Umbilical cord (tissue), 2 donors: ENCODE data around the gene CHMP3. TPM values are rescaled to one million over a fixed set of nuclear protein-coding genes. Genes with fewer than 3 reads are reported as not detected.
A peak's percentile ranks its signal among the peaks of the same experiment; 100 is the strongest.
"Not testable (repeated sequence)": the region's sequence is repeated elsewhere in the genome, so short reads cannot be mapped to it uniquely, and the experiment has no call there.

Source experiments
- DNase-seq: peaks from one replicate; pipeline ENCODE4 v3.0.0-alpha.2; 2015; ENCODE audit warnings: low spot score
- total RNA-seq: library from RNA; depleted of rRNA; stranded (reverse); fragments of >200 nt; gene quantifications from one replicate; pipeline ENCODE4 v1.2.3, GENCODE V29; 2014; ENCODE audit warnings: low replicate concordance; ENCODE audit not compliant: insufficient read depth

Gene CHMP3
- total RNA-seq, 1 donor from 2014 or later: 121 TPM

DNA sequence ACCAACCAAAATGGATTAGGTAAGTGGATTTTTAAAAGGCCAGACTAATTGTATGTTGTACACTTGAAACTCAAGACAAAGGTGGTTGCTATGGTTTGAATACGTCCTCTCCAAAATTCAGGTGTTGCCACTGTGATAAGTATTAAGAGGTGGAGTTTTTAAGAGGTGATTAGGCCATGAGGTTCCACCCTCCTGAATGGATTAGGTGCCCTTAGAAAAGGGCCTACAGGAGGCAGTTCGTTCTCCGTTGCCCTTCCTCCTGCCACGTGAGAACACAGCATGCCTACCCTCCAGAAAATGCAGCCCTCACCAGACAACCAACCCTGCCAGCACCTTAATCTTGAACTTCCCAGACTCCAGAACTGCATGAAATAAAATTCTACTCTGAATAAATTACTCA lies 51.2 kb downstream of the CHMP3 start:
- DNase-seq: no peak

DNA sequence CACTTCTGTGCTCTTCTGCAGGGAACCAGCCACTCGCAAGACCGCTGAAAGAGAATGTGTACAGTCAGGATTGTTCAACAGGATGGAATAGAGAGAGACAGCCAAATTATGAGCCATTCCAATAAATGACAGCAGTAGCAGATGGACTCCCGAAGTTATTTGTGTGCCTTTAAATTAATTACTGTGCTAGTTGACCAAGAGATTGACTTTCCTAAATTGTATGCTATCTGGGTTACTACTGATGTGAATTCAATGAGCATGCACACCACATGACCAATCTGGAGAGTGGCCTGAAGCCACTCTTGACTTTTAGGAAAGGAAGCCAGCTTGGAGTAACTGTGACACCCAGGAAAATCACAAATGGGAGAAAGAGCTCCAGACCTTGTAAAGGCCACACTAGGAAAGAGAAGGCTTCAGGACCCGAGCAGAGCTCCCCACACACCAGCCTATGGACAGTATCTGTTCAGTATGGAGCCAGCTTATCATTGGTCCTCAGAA lies 52.8 kb downstream of the CHMP3 start:
- DNase-seq: no peak

DNA sequence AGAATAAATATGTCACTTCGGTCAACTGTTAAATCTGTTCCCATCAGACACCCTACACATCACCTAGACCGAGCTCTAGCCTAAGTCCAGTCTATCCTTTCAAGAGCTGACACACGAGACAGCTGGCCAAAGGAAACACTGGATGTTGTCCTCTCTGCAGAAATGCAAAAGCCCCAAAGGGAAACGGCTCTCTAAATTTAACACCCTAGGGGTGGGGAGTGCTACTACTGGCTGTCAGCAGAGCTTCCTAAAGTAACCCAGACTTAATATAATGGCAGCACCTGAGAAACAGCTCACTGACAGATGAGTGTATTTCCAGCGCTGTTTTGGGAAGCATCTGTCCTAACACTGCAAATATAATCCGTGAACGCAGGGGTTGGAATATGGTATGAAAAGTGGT lies 55.6 kb downstream of the CHMP3 start:
- DNase-seq: no peak

DNA sequence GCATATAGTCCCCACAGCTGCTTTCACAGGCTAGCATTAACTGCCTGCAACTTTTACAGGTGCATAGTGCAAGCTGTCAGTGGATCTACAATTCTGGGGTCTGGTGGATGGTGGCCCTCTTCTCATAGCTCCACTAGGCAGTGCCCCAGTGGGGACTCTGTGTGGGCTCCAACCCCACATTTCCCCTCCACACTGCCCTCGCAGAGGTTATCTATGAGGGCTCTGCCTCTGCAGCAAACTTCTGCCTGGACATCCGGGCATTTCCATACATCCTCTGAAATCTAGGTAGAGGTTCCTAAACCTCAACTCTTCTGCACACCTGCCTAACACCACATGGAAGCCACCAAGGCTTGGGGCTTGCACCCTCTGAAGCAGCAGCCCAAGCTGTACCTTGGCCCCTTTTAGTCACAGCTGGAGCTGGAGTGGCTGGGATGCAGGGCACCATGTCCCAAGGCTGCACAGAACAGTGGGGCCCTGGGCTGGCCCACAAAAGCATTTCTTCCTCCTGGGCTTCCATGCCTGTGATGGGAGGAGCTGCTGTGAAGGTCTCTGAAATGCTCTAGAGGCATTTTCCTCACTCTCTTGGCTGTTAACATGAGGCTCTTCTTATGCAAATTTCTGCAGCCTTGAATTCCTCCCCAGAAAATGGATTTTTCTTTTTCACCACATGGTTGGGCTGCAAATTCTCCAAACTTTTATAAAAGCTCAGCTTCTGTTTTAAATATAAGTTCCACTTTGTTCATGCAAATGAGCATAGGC lies 62.7 kb downstream of the CHMP3 start:
- DNase-seq: no peak

DNA sequence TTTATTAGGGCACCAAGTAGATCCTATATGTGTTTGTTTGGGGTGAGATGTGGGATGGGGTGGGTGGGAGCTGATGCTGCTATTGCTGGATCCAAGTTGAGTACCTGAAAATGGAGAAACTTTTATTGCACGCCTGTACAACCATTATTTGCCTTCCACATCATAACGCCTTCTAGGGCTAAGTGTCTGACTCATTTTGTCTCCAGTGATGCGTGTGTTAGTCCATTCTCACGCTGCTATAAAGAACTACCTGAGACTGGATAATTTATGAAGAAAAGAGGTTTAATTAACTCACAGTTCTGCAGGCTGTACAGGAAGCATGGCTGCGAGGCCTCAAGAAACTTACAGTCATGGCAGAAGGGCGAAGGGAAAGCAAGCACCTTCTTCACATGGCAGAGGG lies 63.9 kb downstream of the CHMP3 start:
- DNase-seq: no peak

DNA sequence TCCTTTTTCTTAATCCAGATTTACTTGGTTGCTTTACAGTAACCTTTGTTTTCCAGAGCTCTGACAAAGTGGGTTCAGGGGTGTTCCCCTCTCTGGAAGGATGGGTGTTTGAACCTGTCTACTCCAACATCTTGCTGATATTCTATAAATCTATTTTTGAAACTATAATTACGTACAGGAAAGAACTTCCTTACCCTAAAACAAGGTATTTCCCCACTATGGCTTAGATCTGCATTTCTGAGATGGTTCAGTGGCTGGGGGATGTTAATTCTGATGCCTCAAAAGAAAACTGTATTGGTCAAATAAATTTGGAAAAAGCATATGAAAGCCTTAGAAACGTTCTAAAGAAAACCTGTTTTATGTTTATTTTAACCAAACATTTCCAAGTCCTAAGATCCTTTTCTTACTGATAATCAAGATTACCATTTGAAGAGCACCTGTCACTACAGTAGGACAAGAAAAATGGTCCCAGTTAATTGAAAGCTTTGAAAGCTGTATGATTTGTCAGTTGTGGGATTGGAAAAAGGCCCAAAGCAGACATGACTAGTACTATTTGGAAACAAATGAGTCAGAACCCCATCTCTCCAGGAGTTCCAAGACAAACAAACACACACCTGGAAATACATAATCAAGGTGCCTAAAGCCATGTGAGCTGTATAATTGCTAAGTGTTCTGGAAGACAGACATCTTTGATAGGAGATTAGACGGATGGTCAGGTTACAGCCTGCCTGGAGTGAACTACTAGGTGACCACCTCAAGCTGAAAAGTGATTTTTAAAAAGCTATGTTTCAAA lies 64.6 kb downstream of the CHMP3 start:
- no peak for DNase-seq

DNA sequence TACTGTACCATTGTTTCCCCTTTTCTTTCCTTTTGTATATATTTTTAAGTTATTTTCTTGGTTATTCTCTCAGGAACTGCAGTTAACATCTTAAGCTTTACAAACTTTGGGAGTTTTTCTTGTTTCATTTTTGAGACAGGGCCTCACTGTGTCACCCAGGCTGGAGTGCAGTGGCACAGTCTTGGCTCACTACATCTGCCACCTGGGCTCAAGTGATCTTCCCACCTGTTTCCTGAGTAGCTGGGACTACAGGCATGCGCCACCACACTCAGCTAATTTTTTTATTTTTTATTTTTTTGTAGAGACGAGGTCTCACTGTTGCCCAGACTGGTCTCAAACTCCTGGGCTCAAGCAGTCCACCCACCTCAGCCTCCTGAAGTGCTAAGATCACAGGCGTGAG lies 66.9 kb downstream of the CHMP3 start:
- not testable (repeated sequence) for DNase-seq

DNA sequence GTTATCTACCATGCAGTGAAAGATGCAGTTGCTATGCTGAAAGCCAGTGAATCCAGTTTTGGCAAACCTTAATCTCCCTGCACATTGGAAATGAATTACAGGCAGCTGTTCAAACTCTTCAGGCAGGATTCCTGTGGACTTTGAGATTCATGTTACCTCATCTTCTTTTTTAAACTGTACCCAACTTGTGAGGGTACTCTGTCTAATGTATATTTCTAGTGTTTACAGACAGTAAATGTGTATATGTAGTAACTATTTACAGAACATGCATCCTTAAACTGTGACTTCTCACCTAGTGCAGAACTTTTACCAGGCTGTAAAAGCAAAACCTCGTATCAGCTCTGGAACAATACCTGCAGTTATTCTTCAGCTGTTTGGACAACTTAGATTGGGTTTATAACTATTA lies 71.2 kb downstream of the CHMP3 start:
- peak; percentile 34 for DNase-seq

DNA sequence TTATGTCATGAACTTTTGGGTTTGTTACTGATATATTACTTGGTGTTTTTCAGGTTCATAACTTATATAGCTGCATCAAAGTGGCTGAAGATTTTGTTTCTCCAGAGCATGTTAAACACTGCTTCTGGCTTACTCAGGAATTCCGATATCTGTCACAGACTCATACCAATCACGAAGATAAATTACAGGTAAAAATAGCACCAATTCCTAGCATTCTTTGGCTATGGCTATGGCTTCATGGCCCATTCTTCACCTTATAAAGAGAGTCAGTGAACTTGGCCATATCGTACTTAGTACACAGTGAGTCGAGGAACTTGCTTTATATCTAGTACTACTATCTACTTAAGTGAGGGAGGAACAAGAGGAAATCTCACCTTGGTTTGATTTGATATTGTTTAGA lies 72.2 kb downstream of the CHMP3 start:
- no peak for DNase-seq

DNA sequence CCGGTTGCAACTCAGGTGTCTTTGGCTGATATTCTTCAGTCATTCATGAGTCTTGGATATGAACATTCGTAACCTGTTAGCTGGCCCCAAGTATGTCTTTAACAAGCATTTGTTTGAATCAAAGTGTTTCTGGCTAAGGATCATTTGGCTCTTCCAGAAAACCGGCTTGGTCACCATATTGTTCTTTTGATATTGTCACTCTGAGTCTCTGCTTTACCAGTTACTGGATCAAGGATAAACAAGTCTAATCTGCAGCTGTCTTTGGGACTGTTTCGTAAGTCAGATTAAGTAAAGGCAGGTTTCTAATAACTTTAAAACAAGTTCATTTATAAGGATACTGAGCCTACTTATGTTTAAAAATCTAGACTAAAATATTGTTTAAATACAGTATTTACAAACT lies 73.0 kb downstream of the CHMP3 start:
- no peak for DNase-seq

DNA sequence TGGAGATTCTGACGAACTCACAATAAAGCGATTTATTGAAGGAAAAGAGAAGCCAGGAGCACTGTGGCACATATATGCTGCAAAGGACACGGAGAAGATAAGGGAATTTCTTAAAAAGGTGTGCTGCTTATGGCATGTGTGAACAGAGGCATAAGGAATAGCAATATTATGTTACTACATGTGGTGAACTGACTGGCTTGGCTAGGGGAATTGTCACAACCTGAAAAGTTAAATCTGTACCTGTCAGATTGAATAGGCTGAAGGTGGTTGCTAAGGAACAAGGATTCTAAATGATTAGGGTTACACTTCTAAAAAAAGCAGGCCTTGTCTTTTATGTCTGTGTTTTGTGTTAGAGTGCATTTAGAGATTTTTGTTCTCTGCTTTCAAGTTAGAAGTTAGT lies 73.7 kb downstream of the CHMP3 start:
- DNase-seq: no peak

DNA sequence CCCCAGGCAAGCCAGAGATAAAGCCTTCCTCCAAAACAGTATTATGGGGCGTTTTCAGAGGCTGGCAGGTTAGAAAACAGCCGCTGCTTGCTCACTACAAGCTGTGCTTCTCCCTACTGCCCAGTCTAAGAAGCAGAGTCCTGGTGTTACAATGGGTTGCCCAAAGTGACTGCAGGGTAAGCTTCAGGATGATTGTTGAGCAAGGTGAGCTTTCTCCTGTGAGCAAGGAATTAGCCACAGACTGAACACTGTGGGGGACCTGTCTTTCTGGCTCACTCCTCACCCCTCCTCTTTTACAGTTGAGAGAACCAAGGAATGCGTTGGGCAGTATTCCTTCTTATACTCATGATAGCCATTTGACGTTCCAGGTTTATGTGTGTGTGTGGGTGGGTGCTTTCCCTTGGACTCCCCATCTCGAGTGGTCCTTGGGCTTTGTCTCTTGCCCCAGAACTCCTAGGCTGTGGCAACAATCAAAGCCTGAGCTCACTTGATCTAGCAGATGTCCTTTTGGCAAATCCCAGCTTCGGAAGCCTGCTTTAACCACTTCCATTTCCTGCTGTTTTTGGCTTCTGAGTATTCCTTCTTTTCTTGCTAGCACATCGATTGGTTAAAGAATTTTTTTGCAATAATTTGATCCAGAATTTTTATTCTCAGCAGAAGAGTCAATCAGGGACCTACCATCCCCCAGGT lies 74.5 kb downstream of the CHMP3 start:
- no peak for DNase-seq

DNA sequence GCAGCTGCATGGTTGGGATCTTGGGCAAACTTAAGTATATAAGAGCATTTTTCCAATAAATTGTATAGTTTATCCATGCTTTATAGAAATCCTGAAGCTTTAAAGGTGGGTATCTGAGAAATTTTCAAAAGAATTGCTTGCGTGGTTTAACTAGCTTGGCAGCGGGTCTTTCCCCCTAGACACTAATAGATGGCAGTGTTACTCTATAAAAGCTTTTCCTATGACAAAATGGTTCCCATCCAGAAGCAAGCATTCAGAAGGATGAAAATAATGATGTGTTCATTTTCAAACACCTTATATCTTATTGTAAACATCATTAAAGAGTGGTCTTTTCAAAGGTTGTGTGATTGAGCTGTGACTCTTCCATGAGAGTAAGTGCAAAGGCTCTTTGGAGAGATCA lies 76.2 kb downstream of the CHMP3 start:
- no peak for DNase-seq

DNA sequence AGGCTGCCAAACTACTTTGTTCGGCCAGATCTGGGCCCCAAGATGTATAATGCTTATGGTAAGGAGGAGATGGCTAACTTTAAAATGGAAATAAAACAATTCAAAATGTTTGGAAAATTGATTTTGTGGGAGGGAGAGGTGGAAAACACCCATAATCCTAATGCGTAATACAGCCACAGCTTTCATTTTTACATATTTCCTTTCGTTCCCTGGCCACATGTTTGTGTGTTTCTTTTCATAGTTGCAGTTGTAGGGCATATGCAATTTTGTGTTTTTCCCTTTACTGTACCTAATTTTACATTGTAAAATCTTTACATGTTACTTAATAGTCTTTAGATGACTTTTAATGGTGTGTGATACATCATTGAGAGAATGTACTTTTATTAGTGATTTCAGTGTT lies 77.4 kb downstream of the CHMP3 start:
- no peak for DNase-seq

DNA sequence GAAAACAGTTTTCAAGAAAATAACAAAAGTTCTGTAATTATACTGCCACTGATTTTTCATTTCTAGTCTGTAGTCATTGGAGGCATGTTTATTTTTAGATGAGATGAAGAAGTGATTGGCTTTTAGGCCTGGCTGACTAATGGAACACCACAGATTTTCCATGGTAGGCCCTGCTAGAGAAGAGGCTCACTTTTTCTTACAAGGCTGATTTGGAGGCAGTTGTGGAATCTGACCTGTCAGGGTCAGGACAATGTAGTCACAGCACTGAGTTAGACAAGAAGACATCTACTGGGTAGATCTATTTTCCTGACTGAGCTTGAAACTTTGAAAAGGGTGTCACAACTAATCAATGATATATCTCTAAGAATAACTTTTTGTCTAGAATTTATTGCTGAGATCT lies 78.1 kb downstream of the CHMP3 start:
- no peak for DNase-seq

DNA sequence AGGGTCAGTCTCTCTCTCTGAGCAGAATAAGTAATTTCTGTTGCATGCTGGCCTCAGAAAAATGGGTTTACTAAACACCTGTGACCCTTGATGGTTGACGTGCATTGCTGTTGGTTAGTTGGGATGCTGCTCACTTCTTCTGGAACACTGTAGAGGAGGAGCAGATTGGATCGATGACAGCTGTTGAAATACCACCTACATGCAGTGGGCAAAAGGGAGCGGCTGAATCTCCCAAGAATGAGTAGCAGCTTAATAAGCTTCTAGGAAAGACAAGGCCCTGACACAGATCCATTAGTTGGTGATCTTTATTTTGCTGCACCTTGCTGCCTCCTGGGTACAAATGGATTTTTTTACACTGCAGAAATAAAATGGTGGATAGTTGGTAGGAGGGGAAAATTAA lies 78.9 kb downstream of the CHMP3 start:
- DNase-seq: no peak

DNA sequence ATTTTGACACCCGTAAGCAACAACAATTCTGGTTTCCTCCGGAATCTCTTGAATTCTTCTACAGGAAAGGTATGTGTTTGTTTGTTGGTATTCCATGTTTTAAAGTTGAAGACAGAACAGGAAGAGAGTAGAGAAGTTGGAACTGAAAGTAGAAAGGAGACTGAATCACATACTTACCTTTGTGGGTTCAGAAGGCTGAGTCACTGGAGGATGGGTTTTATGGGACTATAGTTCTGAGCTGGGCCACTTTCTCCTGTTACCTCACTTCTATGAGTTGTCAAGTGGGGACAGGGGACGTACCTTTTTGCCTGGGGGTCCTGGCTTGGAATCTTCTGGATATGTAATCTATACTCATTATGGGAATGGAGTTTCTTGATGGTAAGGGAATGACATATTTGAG lies 81.2 kb downstream of the CHMP3 start:
- DNase-seq: no peak

DNA sequence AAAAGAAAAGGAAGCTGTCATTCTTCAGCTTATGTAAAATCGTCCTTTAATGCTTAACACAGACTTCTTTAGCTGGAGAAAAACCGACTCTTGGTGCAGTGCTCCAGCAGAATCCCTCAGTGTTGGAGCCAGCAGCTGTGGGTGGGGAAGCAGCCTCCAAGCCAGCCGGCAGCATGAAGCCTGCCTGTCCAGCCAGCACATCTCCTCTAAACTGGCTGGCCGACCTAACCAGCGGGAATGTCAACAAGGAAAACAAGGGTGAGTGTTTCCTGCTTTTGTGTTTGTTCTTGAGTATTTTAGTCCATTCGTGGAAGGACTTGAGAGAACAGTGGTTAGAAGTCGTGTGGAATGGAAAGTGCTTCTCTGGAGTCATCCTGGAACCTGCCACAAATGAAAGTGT lies 83.1 kb downstream of the CHMP3 start:
- no peak for DNase-seq

DNA sequence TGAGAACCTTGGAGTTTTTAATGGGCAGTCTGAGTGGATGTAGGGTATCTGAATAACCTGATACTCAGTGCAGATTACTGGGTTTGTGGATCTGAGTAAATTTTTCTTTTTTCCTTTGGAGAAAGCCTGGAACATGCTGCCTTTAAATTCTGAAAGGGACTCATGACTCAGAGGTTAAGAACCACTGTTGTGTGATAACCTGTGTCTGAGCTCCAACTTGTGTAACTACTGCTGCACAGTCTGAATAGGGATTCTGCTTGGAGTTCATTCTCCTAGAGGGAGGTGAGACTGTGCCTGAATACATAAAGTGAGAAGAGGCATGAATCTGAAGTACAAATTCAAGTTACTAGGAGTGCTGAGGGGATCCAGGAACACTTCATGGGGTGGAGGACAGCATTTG lies 85.9 kb downstream of the CHMP3 start:
- no peak for DNase-seq

DNA sequence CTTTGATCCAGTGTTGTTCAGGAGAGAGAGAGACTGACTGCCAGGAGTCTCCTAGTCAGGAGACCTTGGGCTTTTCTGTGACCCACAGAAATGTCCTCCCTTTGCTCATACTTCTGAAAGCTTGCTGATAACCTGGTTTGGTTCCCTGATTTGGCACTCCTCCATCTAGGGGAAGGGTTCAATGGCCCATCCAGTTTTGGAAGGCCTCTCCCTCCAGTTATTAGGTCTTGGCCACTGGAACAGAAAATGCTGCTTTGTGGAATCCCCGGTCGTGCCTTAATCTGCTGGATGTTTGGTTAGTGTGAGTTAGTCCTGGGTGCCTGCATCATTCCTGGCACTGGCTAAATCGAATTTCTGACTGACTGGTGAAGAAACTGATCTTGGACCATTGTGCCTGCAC lies 86.3 kb downstream of the CHMP3 start:
- no peak for DNase-seq

DNA sequence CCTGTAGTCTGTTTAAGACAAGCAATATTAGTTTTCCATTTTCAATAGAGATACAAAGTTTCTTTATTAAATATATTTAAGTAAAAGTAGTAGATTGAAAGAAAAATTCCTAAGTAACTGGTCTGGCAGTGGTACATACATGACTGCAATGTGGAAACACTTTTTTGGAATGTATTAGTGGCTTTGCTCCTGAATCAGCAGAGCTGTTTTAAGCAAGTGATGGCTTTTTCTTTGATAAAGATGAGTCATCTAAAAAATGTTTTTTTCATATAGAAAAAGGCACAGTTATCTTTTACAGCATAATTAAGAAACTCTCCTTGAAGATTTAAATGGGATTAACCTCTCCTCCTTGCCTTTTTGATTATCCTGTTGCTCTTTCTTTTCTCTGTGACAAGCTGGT lies 87.2 kb downstream of the CHMP3 start:
- peak; percentile 30 for DNase-seq

DNA sequence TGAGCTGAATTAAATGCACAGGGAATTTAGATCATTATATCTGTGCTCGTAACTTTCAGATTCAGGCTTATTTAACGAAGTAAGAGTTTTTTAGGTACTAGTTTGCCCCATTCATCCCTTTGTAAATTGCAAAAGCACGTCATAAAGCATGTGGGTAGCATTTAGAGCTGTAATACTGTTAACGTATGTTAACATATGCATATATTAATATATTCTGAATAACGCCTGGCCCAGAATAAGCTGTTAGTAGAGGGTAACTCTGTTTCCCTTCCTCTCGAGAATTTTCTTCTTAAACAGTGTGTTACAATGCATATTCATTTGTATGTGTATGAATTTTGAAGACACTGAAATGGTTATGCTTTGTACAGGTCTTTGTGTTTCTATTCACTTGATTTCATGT lies 91.6 kb downstream of the CHMP3 start:
- no peak for DNase-seq

DNA sequence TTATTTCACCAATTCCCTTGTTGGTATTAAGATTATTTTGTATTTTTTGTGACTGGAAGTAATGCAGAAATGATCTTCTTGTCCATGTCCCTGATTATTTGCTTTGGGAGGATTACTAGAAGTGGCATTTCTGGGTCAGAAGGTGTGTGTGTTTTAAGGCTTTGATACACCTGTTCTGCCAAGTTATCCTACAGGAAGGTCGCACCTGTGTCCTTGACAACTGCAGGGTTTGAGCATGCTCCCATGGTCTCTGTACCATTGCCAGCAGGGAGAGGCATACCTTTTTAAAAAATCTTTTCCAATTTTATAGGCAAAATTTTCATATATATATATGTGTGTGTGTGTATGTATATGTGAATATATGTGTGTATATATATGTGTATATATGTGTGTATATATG lies 92.4 kb downstream of the CHMP3 start:
- no peak for DNase-seq
